Measurements from ENCODE around the gene PLXND1.

PLXND1 gene

DNA sequence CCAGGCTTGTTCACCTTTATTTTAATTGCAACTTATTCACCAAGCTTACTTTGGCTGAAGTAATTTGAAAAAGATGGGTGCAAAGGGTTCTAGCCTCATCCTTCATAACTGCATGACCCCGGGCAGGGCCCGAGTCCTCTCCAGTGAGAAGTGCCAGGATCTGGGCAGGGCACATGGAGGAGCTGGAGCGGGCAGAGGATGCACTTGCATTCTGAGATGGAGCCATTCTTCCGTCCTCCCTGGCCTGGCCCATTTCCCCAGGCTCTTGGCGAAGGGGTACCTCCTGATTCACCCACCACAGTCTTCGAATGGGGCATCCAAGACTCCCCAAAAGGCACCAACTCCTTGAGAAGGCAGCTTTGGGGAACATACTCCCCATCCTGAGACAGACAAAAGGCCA, 22.5 kb upstream of the PLXND1 start:
- DNase-seq (ENCODE audit: extremely low read depth in 1 of 2, low read depth in 1 of 2), result no peak

DNA sequence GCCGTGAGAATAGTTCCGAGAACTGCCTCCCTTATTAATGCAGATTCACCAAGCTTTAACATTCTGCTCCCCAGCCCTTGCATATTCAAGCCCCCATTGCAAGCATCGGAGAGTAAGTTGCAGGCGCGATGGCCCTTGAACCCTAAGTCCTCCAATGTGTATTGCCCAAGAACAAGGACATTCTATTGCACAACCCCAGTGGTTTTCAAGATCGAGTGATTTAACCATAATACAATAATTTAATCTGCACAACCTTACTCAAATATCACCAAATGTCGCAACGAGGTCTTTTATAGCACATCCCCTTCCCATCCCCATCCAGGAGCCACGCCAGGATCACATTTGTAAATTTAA, 21.7 kb upstream of the PLXND1 start:
- DNase-seq (ENCODE audit: extremely low read depth in 1 of 2, low read depth in 1 of 2), result no peak

DNA sequence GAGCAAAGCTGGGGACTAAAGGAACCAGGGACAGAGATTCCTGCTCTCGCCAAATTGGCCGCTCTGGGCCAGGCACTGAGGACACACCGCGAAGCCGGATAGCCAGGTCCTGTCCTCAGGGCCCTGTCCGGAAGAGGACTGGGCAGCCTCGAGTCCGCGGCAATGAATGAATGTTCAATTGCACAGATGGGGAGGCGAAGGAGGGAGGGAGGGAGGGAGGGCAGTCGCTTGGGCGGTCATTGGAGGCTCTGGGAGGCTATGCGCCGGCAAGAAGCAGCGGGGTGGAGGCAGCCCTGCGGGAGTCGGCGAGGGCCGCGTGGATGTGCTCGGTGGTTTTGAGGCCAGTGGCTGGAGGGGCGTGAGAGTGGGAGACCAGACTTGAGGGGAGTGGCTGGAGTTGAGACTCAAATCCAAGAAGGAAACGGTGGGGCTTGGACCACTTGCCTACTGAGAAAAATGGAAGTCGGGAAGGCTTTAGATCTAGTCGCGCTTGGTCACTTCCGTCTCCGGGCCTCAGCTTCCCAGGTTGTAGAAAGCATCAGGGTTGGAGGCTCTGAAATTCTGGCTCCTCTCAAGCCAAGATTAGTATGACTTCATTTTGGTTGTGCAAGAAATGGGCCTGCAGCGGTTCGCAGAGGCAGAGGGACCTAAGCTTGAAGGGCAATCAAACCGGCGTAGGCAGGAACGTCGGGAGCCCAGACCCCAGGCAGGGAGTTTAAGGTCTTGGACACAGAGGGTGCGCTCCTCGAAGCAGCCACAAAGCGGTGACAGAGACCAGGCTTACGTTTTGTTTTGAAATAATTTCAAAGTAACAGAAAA, 21.1 kb upstream of the PLXND1 start:
- DNase-seq (ENCODE audit: extremely low read depth in 1 of 2, low read depth in 1 of 2), result peak in 1 of 2 donors; percentile 34

DNA sequence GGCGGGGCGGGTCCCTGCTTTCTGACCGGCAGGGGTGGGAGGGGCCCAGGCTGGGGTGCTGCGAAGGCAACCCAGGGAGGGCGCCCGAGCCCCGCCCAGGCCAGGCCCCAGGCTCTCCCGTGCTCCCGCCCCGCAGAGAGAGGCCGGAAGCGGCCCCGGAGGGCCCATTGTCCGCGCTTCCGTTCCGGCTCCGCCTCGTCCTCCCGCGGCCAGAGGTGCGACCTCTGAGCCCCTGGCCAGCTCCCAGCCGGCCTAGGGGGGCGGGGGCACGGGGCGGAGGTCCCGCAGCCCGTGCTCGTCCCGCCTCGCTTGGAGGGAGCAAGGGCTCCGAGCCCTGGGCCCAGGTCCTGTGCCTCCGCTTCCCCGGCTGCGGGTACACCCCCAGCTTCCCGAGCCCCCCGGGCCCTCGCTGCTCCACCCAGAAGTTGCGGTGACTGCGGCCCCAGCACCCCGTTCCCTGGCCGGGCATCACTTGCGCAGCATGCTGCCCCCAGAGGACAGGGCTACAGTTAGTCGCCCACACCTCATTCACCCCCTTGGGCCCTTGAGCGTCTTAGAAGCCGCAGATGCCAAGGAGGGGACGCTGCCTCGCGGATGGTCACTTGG, 20.4 kb upstream of the PLXND1 start:
- DNase-seq (ENCODE audit: extremely low read depth in 1 of 2, low read depth in 1 of 2), result peak in 1 of 2 donors; percentile 40

DNA sequence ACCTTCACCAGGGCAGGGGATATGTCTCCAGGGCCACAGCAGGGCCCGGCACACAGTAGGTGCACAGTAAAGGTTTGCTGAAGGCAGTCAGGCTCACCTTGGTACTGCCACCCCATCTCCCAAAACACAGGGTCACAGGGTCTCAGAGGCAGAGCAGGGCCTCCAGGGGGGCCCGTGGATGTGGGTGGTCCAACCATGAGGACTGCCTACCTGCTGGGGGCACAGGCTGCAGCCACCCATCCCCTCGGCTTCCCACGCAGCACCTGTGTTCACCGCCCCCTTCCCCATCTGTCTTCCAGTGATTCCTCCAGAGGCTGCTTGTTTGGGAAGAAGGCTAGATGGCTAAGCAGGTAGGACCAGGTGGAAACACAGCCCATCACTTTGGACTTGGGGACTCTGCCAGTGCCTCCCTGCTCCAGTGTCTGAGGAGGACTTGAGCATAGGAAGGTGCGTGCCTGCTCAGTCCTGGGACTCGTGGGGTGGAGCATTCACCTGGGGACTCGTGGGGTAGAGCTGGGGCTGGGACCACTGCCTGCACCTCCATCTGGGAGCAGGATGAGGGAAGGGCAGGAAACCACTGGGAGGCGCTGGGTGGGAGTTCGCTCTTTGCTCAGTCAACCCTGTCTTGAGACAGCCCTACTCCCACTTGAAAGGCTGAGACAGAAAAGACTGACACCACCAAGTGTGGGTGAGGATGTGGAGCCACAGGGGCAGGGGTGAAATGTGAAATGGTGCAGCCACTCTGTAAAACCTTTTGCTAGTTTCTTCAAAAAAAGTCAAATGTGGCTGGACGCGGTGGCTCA, 18.8 kb upstream of the PLXND1 start:
- no peak for DNase-seq (ENCODE audit: extremely low read depth in 1 of 2, low read depth in 1 of 2)

DNA sequence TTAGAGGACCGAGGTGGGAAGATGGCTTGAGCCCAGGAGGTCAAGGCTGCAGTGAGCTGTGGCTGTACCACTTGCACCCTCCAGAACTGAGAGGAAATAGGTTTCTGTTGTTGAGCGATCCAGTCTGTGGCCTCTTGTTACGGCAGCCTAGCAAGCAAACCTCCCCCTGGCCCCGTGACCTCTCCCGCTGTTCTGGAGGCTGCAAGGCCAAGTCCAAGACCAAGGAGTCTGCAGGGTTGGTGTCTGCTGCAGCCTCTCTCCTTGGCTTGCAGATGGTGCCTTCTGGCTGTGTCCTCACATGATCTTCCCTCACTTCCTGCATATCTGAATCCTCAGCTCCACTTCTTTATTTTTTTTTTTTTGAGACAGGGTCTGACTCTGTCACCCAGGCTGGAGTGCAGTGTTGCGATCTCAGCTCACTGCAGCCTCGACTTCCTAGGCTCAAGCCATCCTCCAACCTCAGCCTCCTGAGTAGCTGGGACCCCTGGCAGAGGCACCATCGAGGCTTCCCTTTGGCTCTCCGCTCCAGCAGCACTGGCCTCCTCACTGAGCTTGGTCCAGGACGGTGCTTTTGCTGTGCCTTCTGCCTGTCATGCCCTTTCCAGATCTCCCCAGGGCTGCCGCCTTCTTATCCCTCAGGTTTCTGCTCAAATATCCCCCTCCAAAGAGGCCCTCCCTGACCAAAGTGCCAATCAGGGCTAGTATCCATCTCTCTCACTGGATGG, 18.0 kb upstream of the PLXND1 start:
- no peak for DNase-seq (ENCODE audit: extremely low read depth in 1 of 2, low read depth in 1 of 2)

DNA sequence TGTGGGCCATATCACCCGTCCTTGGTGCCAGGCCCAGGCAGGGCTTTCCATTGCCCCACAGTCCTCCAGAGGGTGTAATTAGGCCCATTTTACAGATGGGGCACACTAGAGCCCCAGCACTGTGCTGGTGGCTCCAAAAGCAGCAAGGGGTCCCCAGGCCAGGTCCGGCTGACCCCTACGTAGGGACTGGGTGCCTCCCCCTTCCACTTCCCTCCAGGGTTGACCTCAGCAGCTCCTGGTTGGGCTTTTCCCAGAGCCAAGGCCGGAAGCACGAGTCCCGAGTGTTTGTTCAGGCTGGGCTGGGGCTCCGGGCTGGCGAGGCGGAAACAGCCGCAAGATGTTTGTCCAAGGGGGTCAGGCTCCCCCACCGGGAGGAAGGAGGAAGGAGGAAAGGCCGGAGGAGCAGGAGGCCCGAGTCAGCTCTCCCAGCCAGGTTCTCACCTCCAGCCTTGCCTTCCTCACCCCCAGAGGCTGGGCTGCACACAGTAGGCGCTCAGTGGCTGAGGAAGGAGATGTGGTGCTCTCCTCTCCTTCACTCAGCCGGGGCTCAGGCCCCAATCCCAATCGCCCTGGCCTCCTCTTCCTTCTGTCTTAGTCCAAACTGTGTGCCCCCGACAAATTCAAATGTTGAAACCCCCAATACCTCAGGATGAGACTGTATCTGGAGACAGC, 17.1 kb upstream of the PLXND1 start:
- no peak for DNase-seq (ENCODE audit: extremely low read depth in 1 of 2, low read depth in 1 of 2)

DNA sequence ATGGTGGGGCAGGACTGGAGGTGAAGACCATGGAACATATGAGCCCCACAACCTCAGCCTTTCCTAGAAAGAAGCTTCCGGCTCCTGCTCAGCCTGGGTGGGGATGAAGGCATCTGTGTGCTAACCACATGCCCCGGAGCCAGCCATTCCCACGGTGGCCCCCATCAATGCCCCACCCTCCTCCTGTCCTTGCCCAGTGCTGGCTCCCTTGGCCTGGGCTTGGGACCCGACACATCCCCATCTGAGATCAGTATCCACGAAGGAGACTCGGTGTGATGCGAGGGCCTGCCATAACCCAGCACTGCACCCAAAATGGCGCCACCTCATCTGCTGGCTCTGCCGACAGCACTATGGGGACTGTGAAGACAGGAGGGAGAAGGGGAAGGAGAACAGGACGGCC, 16.5 kb upstream of the PLXND1 start:
- no peak for DNase-seq (ENCODE audit: extremely low read depth in 1 of 2, low read depth in 1 of 2)

DNA sequence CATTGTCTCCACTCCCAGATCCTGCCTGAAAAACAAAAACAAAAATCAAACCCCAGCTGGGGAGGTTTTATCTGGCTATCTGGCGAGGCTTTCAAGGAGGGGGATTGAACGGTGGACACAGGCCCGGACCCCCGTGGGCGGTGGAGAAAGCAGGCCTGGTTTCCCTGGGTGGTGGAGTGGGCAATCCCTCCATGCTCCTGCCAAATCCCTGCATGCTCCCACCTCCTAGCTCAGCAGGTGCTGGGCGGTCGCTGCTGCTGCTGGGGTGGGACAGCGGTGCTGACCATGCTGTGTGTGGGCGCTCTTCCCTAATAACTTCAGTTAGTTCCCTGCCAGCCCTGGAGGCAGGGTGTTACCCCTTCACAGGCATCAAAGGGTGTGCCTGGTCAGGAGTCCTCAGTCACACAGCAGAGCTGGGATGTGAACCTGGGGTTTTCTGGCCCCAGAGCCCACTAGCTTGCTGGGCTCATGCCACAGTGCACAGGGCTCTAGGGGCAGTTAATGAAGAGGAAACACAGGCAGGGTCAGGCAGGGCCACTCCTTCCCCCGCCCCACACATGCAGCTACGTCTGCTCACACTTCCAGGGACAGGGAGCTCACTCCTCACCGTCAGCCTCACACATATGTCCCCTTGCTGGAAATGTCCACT, 15.9 kb upstream of the PLXND1 start:
- no peak for DNase-seq (ENCODE audit: extremely low read depth in 1 of 2, low read depth in 1 of 2)

DNA sequence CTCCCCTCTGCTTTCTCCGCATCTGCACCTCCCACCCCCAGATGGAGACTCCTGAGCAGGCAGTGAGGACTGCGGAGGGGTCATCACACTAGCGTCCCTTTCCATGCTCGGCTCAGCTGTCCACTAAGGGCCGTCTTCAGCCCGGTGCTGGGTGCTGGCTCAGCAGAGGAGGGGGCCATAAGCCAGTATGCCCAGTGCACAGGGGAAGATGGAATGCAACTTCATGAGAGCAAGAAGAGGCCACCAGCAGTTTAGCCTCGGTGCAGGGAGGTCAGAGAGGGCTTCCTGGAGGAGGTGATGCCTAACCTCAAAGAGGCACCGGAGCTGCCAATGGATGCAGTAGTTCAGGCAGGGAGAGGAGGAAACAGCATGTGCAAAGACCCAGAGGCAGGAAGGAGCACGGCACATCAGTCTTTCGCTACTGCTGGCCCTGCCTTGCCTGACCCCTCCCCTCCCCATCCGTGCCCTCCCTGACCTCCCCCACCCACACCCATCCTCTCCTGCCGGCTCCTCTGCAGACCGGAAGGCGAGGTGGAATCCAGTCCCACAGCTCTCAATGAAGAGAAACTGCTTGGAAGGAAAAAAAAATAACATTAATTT, 15.2 kb upstream of the PLXND1 start:
- no peak for DNase-seq (ENCODE audit: extremely low read depth in 1 of 2, low read depth in 1 of 2)

DNA sequence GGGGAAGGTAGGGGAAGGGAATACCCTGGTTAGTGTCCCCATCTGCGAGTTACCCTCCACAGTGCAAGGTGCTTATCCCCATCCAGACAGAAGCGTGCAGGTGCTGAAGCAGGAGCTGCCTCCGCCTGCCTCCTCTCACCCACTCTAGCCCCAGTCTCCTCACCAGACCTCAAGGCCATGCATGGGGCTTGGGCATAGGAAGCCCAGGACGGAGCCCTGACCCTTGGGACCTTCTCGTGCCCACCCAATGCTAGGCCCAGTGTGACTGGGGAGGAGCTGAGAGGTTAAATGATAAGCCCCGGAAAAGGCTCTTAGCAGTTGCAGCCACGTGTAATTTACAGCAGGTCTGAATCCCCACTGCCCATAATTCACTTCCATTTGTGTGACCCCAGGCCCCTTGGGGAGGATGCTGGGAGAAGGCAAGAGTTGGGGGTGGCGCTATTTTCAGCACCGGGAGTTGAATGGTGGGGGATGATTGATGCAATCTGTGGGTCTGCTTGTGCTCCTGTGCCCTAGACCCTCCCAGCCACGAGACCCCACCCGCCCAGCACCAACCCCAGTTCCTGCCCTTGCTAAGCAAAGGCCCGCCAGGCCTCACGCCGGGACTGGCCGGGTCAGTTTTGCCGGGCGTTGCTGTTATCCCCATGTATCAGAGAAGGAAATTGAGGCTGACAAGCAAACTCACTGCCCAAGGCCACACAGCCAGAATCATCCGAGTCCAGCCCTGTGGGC, 14.5 kb upstream of the PLXND1 start:
- no peak for DNase-seq (ENCODE audit: extremely low read depth in 1 of 2, low read depth in 1 of 2)

DNA sequence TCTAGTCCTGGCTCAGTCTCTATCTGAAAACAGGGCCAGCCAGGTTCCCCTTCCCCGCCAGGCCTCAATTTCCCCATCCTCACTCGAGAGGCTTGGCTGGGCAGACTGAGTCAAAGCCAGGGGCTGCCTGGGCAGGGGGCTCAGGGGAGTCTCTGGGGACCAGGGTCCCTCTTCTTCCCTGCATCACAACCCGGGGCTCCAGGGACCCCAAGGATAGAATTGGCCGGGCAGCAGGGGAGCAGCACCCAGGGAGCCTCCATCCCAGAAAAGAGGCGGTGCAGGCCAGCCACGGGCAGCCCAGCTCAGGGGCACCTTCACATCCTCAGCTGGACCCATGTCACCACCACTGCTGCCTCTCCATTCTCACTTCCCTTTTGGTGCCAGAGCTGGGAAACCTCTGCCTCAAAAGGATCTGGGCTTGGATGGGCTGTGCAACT, 13.3 kb upstream of the PLXND1 start:
- no peak for DNase-seq (ENCODE audit: extremely low read depth in 1 of 2, low read depth in 1 of 2)

DNA sequence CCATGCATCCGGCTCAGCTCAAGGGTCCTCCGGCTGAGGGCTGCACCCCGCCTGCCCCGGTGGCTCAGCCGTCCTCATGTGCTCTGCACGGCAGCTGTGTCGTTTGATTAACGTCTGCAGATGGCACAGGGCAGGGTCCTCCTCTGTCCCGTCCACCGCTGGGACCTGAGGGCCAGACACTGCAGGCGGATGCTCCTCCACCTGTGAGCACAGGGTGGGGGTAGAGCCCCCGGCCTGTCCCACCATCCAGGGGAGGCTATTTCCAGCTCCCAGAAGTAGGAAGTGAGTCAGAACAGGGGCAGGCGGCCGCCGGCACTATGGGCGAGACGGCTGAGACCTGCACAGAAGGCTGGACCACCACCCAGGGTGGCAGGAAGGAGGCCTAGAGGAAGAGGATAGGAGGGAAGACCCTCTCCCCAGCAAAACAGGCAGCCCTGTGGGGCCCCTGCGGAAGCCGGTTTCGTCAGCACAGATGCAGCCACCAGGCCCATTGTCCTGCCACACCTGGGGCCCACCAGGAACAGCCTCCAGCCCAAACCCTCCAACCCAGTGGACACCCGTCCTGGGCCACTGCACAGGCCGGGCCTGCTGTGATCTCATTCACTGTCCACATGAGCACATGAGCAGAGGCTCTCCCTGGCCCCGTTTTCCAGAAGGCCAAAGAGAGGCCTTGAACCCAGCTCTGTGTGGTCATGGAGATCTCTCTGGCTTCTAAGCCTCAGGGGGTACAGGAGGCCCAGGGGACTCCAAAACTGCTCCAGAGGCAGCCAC, 12.6 kb upstream of the PLXND1 start:
- no peak for DNase-seq (ENCODE audit: extremely low read depth in 1 of 2, low read depth in 1 of 2)

DNA sequence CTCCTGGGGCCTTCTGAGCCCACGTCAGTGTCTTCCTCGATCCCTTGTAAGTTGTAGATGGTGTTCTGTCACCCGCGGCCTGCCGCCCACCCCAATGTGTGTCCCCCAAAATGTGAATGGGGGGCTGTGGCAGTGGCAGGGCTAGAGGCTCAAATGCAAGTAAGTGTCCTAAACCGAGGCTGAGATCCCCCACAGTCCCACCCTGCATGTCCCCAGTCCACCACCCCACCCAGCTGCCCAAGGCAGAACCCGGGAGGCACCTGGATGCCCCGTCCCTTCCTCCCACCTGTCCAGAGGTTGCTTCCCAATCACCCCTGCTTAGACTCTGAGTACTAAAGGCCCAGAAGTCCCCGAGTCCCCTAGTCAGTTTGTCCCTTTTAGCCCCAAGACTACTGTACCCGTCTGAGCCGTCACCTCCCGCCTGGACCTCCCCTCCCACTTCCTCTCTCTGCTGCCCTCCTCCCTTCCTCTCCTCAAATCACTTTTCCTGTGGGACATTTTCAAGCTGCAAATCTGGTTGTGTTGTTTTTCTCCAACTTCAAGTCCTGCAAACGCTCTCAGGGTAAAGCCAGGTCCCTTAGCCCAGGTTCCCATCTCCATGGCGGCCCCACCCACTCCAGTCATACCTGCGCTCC, 11.8 kb upstream of the PLXND1 start:
- no peak for DNase-seq (ENCODE audit: extremely low read depth in 1 of 2, low read depth in 1 of 2)

DNA sequence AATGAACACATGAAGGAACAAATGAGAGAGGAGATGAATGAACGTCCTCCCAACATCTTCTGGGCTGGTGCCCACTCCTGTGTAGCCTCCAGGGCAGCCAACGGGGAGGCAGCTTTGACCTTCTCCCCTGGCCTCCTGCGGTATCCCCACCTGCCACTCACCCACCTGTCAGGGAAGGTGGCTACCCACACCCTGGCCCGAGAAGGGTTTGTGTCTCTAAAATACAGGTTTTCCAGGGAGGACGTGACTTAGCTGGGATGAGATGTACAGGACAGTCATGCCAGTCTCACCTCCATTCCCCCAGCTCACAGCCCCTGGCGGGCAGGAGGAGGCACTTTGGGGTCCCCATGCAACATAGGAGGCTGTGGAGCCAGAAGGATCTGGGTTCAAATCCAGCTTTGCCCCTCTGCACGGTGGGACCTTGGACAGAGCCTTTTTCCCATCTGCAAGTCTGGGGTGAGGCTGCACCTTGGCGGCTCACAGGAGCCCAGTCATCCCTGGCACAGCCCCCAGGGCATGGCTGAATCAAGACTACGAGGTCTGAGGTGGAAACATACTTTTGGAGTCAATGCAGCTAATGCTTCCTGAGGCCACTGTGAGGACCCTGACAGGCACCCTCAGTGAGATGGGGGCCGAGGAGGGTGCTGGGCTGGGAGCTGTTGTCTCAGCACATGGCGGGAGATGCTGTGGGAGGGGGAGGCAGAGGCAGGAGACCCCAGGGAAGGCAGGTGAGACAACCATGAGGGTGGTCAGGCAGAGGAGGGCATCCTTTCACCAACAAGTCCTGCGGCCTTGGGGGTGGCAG, 11.1 kb upstream of the PLXND1 start:
- no peak for DNase-seq (ENCODE audit: extremely low read depth in 1 of 2, low read depth in 1 of 2)

DNA sequence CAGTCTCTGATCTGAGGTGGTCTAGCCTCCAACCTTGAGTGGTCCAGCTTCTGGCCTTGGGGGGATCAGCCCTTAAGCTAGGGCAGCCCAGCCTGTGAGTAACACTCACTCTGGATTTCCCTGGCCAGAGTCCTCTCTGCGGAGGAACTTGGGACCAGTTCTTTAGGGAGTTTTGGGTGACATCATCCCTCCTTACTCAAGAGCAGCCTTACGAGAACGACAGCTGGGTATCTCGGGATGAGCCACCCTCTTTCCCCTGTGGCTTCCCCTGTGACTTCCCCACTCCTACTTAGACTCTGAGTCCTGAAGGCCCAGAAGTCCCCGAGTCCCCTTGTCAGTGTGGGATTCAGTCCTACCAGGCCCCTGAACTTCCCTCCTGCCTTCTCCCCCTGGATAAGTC, 10.2 kb upstream of the PLXND1 start:
- no peak for DNase-seq (ENCODE audit: extremely low read depth in 1 of 2, low read depth in 1 of 2)

DNA sequence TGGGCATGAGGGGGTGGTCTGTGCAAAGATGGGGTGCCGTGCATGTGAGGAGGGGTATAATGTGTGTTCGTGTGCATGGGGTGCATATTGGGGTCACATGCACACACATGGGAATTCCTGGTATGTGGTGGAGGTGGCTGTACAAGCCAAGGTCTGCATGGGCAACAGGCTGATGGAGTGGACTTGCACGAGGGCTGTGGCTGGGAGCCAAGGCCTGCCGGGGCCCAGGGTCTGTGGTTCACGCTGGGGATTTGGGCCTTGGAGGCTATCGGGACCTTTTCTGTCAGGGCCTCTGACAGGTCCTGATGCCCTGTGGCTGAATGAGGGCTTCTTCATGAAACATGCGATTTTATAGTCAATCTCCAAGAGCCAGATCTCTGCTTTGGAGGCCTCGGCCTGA, 9.8 kb upstream of the PLXND1 start:
- no peak for DNase-seq (ENCODE audit: extremely low read depth in 1 of 2, low read depth in 1 of 2)
